ENCODE results near the gene HIPK4.
"Not testable (repeated sequence)": the region's sequence is repeated elsewhere in the genome, so short reads cannot be mapped to it uniquely, and the experiment has no call there.

HIPK4 gene

DNA sequence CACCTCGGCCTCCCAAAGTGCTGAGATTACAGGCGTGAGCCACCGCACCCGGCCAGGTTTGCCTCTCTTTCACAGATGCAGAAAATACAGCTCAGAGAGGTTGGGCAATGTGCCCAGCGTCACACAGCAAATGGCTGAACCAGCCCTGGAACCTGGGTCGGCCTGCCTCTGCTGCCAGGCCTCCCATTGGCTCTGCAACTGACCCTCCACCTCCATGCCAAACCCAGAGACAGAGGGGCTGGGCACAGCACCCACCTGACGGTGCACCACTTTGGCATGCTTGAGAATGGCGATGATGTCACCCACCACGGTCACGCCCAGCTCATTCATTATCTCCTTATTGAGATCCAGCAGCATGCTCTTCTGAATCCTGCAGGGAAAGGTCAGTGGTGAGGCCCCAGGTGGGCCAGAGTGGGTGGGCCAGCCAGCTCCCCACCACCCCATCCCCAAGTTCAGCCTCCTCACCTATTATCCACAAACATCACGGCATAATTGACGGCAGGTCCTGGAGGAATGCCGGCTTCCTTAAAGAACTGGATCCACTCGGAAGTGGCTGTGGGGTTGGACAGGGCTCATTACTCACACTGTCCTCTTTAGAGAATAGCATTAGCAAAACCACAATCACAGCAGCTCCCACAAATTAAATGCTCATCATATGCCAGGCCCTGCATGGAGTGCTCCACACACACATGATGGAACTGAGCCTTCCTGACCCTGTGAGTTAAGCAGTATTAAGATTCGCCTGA lies 54.0 kb downstream of the HIPK4 start:
- no peak for DNase-seq

DNA sequence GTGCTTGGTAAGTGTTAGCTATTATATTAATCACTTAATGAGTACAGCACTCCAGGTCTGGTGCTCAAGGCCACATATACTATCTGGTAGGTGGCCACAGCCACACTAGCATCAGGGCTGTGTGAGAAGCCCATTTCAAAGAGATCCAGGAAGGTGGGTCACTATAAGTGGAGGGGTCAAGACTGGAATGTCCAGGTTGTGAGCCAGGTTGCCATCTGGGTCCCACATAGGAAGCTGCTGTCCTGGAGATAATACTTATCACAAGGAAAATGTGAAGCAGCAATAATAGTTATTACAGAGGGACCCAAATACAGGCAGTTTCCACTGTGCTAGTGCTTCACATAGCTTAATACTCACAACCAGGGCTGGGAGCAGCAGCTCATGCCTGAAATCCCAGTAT lies 54.9 kb downstream of the HIPK4 start:
- no peak for DNase-seq

DNA sequence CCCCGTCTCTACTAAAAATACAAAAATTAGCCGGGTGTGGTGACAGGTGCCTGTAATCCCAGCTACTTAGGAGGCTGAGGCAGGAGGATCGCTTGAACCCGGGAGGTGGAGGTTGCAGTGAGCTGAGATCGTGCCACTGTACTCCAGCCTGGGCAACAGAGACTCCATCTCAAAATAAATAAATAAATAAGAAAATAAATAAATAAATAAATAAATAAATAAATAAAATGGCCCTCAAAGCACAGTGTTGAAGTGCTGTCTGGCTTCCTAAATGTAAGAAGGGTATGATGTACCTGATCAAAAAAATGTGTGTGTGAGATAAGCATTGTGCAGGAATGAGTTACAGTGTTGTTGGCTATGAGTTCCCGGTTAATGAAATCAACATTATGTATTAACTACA lies 56.9 kb downstream of the HIPK4 start:
- not testable (repeated sequence) for DNase-seq

DNA sequence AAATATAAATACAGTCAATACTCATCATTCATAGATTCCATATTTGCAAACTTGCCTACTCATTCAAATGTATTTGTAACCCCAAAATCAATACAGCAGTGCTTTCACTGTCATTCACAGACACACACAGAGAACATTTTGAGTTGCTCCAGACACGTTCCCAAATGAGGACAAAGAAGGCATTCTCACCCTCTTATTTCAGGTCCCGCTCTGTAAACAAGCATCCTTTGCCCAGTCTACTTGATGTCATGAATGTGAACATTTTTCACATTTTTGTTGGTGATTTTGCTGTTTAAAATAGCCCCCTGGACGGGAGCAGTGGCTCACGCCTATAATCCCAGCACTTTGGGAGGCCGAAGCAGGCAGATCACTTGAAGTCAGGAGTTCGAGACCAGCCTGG lies 57.3 kb downstream of the HIPK4 start:
- DNase-seq, result no peak

DNA sequence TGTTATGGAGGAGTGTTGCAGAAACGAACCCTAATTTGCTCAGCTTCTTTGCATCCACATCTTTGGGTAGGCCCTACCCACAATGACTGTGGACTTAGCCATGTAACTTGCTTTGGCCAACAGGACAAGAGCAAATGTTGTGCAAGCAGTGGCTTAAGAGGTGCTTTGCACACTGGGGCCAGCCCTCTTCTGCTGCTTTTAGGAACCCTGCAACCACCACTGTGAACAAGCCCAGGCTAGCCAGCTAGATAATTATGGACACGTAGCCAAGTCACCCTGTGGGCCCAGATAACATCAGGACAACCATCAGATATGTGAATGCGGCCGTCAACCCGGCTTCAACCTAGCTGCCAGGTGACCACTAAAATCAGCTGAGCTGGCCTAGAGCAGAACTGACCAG lies 58.9 kb downstream of the HIPK4 start:
- DNase-seq, result peak; percentile 22

All from hematopoietic multipotent progenitor cell treated with erythropoietin and hydrocortisone succinate and interleukin-3 and kit ligand, for 8 days (in vitro differentiated cells).